Globus pallidus (tissue), 1 donor: Measurements from ENCODE around the gene ERBB4.
A peak's percentile ranks its signal among the peaks of the same experiment; 100 is the strongest.

ENCODE experiments used
- DNase-seq: peaks from one replicate; pipeline ENCODE4 v3.0.0-alpha.2; 2015; ENCODE audit warnings: low spot score

Gene ERBB4

DNA sequence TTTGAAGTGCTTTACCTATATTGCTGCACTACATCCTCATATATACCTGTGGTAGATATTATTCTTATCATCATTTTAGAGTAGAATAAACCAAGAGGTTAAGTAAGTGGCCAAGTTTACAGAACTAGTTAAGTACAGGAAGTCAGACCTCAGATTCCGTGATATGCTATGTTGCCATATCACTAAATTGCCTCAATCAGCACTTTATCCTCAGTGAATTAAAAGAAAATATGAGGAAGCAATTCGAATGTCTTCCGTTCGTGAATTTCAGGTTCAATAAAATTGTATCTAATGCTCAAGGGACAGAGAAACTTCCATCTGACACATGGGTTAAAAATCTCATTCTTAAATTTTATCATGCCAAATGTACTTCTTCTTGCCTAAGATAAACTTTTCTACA is 1133.6 kb downstream of the ERBB4 start:
- no peak for DNase-seq

DNA sequence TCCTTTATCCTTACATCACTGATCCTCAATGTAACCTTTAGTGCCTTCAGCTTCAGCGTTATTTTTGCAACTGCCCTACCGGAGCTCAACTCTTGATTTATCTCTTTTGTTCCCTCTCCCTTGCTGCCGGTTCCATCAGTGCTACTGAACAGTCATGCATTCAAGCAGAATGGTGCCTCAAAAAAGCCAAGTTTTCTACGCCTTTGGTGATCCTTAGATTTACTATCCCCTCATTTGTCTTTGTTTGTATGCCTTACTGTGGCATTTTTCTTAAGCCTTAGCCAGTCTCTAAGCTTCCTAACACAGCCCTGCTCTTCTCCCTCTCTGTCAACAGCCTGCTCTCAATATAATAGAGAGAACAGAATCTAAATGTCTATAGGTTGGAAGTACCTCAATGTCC is 1134.5 kb downstream of the ERBB4 start:
- DNase-seq, result no peak

DNA sequence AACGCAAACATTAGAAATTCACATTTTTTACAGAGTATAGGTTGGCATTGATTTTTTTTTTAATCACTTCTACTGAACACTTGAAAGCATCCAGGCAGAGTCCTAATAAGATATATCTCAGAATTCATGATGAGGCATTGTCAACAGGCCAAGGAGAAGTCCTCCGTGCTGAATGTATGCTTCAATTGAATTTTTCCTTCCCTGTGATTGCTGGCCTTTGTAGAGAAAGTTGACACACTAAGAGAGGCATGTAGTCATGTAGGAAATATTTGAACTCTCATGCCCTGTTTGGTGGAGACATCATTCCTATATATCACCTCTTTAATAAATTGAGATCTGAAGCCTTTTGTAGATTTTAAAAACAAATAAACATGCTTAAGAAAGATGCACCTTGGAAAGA is 1137.3 kb downstream of the ERBB4 start:
- no peak for DNase-seq

DNA sequence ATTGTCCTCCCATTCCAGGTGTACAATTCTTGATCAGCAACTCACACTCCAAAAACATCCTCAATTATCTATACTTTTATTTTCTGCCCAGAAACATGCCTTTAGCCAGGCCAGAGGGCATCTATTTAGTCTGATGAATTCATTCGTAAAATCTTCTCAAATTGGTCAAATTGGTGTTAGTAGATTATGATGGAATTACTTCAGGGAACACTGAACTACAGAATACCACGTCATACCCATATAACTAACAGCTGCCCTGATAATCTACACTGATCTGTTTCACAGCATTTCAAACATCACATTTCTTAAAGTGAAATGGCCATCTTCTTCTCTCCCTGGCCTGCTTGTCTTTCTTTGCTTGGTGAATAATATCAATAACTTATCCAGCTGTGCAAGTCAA is 1140.8 kb downstream of the ERBB4 start:
- no peak for DNase-seq

DNA sequence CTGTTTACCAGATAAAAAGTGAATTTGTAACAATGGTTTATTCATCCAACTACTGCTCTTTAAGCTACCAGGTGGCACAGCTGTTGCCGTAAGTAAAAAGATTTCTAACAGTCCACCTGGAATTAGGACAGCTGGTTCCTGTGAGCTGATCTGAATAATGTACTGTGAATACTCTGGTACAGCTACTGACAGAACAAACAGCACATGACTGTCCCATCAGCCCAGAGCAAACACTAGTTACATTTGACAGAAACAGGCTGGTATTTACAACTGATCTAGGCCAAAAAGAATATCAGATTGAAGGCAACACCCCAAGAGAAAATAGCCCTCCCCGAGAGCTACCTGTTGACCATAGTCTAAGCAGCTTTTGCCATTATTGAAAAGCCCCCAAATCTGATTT is 1141.8 kb downstream of the ERBB4 start:
- DNase-seq, result peak; percentile 59

DNA sequence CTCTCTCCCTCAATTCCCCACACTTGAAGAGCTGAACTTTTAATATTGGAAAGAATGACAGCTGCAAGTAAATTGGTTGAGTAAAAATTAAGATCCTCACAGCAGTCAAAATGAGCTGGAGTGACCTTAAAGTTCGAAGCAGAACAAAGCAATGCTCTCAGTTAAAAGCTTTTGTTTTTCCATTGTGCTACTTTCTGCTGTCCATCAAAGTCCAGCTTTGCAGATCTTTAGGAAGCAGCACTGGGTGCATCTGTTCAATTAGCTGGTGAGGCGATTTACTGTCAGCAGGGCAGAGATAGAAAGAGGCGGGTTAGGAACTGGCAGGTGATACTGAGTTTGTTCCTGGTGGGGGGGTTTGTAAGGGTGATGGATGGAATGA is 1147.4 kb downstream of the ERBB4 start:
- peak; percentile 64 for DNase-seq

DNA sequence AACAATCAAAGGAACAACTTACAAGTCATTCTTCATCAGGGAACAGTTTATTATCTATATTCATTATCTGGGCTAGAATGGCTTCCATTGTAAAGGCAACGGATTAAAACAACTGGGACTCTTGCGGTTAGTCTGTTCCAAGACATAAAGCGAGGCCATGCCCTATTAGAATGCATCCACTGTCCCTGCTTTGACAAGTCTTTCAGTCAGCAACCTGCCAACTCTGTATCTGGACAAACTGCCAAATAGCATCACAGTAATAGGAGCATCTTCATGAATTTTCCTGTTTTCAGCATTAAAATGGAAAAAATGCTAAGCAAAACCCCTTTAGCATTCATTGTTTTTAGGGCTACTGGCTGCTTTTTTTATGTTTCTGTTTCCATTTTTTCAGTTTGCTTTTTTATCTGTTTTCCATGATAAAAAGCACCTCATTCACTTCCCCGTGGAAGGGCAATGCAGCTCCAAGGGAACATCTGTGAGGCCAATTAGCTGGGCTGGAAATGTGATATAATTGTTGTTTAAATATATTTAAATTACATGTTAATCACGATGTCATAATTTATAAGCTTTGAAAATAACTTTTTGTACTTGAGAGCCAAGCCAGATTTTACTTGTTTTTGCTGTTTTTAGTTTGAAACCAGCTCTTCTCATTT is 1147.9 kb downstream of the ERBB4 start:
- peak; percentile 83 for DNase-seq

DNA sequence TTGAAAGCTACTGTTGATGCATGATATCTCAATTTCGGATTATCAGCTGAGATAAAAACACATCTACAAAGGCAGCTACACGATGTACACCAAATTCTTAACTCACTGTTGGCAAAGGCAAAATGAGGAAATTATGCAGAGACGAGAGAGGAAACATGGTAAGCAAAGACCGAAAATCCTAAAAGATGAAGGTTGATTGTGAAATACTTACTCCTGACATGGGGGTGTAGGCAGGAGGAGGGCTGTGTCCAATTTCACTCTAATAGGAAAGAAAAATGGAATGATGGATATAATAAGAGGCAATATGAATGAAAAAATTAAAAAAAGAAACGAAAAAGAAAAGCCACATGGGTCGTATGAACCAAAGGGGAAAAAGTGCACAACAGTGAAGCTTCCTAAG is 1150.9 kb downstream of the ERBB4 start:
- no peak for DNase-seq

DNA sequence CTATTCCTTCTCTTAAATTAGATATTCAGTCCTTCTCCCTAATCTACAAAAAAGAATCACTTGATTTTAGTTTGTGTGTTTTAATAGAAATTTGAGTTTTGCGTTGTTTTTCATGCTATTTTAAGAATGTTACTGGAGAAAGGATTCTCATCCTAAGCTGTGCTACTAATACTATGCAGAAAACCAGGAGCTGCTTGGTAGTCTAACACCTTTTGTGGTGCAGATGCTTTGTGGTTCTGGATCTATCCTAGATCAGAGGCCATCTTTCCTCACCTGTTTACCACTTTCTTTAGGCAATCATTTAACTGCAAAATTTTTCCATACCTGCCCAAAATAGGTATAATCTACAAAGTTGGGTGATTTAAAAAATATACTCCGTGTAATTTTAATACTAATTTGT is 1158.6 kb downstream of the ERBB4 start:
- DNase-seq, result no peak

DNA sequence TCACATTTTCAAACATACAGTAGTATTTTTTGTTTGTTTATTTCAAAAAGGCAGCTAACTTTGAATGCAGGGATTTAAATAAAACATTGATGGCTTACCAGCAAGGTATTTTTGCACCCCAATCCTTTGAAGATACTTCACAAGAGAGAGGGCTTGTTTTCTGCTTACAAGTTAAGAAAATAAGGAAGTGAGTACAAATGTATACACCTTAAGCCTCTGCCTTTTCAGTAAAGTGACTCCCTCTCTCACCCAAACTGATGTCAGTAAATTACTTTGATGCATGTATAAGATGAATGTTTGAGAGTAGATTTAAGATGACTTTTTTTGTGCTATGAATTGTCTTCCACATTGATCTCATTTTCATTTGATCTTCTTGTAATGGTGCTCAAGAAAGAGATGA is 1162.2 kb downstream of the ERBB4 start:
- no peak for DNase-seq

DNA sequence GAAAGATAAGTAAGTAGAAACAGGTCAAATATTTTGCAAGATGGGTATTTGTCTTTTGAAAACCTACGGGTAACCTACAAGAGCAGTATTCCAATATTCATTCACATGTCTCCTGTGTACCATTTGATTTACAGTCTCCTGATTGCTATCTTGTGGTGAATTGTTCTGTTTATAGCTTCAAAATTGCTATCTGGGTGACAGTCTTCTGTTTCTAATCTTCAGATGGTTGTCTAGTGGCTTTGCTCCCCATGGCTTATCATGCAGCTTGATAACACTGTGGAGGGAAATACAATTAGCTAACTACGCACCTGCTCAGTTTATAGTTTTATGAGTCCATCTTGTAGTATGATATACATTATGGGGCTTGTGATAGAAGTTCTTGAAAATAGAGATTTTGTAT is 1165.4 kb downstream of the ERBB4 start:
- no peak for DNase-seq

DNA sequence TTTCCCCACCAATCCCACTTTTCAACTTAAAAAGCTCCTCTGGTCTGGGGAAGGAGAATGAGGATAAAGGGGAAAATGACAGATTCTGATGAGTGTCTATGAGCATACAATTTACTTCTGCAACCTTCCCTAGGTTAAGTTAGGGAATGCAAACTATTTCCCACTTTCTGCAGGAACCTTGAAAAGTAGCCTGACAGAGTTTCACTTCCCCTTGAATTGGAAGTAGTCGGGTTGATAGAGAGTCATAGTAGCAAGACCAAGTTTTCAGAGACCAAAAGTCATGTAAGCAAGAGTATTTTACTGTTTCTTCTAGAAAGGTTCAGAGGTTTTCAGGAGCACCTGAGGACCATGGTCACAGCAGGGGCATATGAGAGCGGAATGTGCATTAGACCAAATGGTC is 1167.1 kb downstream of the ERBB4 start:
- DNase-seq, result no peak

DNA sequence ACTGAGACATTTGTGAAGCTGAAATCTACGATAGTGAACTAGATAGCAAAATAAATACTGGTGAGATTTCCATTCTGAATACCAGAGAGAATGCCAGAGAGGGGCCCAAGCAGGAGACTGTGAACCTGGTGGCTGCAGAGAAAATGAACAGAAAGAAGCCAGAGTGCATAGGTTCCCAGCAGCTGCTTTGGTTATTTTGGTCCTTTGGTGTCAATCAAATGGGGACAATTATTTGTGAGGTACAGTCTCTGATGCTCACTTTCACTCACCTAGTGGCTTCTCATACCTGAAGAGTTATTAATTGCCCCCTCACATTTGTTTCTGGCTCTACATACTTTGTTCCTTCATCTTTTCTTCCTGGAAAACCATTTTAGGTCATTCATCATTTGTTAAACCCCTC is 1170.1 kb downstream of the ERBB4 start:
- no peak for DNase-seq

DNA sequence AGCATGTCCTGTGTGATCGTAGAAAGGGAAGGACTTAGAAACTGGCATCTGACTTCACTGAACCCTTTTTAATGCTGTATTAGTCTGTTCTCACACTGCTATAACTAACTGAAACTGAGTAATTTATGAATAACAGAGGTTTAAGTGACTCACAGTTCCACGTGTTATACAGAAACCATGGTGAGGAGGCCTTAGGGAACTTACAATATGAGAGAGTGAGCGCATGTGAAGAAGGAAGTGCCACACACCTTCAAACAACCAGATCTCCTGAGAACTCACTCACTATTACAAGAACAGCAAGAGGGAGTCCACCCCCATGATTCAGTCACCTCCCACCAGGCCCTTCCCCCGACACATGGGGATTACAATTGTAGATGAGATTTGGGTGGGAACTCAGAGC is 1170.9 kb downstream of the ERBB4 start:
- no peak for DNase-seq

DNA sequence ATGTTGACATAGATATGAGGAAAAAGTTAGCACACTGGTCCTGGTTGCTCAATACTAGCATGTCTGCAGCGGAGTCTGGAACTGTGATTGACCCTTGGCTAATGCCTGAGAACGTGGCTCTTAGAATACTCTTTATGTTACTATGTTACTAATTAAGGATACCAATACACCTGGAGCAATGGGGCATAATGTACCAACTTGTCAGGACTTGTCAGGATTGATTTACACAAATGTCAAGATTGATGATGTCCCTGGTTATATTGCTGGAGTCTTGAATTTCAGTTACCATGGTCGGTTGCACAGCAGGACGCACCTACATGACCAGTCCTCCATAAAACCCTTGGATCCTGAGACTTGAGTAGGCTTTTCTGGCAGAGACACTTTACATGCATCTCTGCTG is 1171.3 kb downstream of the ERBB4 start:
- no peak for DNase-seq

DNA sequence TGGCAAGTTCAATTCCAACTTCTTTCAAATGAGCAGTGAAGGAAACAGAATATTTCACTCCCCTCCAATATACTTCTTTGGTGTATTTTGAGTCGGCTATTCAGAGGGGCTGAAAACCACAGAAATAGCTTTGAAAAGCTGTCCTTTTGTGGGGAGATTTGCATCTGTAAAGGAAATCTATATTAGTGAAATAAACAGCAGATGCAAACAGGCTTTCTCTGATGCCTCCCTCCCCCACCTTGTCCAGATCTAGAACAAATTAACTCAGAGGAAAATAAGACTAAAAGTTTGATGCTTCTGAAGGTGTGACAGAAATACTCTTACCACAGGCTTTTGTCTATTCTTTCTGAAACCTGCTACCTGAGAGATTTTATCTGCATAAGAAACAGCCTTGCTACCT is 1173.7 kb downstream of the ERBB4 start:
- DNase-seq, result no peak

DNA sequence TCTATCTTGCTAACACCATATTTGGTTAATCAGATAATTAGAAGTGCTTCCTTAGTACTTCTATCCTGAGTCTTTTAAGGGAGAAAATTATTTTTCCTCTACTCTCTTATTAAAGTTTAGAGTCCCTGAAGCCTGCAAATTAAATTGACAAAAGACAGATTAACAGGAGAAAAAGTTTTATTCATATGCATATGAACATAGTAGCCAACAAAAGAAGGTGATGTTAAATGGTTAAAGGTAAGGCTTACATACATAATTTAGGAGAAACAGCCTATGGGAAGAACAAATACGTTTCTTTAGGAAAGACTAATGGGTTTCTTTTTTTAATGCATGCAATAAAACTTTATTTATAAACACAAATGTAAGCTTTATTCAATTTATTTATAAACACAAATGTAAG is 1177.2 kb downstream of the ERBB4 start:
- no peak for DNase-seq

DNA sequence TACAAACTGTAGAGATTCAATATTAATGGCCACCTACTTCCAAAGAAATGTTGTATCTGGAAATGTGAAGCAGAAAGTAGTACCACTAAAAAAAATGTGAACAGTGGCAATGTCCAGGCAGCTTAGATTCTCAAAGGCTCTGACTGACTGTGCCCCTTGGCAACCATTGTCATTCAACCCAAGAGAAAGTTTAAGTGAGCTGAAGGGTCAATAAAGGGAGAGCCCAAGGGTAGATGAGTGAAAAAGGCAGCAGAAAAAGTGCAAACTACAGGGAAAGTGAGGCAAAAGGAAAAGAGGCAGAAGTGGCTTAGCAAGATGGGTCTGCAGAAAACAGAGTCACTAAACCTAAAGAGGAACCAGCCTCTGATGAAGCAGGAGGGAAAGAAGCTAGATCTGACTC is 1179.3 kb downstream of the ERBB4 start:
- no peak for DNase-seq

DNA sequence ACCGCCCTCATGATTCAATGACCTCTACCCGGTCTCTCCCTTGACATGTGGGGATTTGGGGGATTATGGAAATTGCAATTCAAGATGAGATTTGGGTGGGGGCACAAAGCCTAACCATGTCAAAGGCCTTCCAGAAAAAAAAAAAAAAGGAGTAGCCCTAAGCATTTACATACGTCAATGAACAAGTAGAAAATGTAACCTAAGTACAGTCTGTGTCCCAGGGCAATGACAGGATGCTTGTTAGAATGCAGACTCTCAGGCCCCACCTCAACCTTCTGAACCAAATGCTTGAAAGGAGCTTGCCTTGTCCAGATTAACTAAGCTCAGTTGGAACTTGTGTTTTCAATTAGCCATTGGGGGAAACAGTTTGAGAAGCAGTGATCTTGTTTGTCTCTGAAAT is 1180.1 kb downstream of the ERBB4 start:
- no peak for DNase-seq

DNA sequence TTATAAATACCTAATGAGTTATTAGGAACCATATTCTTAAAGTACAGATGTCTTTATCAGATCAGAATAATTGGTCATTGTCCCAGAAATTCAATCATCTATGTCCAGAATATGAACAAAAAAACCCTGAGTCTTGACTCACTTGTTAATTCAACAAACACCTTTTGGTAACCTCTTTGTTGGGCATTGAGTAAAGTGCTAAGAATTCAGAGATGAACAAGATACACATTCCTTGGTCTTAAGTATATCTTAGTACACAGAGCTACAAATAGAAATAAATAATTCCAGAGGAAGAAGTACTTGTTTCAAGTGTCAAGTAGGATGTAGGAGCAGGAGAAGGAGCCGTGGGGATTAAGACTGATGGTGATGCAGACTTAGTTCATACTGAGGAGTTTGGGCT is 1184.1 kb downstream of the ERBB4 start:
- no peak for DNase-seq

DNA sequence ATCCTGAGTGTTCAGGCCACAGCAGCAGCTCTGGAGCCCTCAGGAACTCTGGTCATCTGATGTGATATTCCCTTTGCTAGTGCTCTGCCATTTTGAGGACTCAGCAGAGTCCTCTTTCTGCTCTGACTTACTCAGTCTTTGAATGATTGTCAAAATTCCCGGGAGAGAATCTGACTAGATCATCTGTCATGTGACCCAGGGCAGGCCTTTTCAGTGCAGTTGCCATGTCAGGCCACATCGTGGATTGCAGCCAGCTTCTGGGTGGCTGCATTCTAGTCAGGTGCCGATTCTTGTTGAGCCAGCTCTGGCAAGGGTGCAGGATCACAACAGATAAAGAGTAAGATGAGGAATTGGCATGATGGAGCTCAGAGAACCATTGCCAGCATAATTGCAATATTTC is 1186.6 kb downstream of the ERBB4 start:
- peak; percentile 77 for DNase-seq

DNA sequence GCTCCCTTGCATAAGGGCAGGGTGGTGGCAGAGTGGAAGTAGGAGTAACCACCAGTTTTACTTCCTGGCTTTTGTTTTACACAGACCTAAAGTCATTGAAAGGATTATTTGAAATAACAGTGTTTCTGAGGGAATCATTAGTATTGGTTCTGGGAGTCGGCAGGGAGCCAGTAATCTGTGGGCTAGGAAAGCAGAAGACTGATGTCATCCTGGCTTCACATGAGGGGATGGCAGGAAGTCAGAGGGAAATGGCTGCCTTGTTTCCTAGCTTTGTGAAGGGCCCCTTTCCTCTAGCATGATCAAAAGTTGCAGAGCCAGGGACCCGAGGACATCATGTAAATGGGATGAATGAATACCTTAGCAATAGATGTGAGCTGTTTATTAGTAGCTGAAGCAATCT is 1189.6 kb downstream of the ERBB4 start:
- peak; percentile 7 for DNase-seq

DNA sequence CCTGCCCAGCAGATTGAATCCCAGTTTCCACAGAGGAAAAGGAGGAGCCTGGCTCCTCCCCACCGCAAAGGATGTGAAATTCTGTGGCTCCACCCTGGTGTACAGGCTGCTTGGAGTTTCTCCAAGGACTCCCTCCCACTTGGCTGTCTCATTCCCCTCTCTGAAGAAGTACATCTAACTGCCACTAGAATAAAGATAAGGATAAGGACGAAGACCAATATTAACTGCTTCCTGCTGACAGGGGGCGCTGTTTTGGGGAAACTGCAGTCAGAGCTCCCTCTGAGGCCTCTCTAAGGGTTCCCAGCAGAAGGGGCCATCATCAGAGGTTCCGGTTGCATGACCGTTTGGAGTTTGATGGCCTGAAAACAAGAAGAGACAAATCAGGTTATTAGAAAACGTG is 1191.3 kb downstream of the ERBB4 start:
- DNase-seq, result no peak

DNA sequence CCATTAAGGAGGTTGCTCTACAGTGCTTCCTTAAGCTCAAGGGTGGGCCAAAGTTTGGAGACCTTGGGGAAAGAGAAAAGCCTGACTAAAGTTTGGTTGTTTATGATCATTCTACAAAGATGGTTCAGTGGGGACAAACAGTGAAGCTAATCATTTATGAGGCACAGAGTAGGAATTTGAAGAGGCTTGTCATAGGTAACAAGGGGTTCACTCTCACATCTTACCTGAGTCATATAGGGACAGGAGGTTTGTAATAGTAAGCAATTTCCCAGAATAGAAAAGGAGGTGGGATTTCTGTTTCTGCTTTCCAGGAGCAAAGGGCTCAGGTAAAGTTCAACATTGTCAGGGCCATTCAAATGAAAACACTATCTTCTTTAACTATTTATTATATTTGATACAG is 1194.3 kb downstream of the ERBB4 start:
- no peak for DNase-seq

DNA sequence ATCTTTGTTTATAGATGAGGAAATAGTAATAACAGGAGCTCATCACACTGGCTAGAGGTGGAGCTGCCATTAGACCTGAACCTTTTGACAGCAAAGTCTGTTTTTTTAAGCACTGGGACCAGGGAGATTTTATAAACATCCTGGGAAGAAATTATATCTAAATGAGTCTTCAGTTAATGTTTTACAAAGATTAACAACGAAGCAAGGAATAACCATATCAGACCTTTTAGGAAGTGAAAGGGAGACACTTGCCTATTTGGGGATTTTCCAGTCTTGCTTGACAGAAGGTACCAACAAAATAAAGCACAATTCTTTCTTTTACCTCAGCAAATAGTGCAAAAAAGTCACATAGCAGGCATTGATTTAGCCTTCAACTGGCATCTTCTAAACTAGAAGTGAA is 1205.2 kb downstream of the ERBB4 start:
- DNase-seq, result no peak
